ENCODE measurements around the gene FYN. TPM values are rescaled to one million over a fixed set of nuclear protein-coding genes. Genes with fewer than 3 reads are reported as not detected.

The FYN gene
- total RNA-seq, 2 donors from 2014 or later = 55.5 to 72.5 TPM

GRCh38 chr6:111866857-111867256, 6.4 kb downstream of the FYN start:
- no peak for TF ChIP-seq CTCF (IDR thresholded peaks at IDR 0.05)
- Histone ChIP-seq H3K9me3 (no peaks in the 10 kb centered on the region), H3K36me3 (no peaks in the 10 kb centered on the region), H3K4me3 (no peak overlapping the region), H3K4me1 (ENCODE audit: control insufficient read depth in 1 of 2, low read depth in 2 of 2) (peaks cover 0 to 9% of the 10 kb centered on the region in 2 donors), H3K27ac (no peak overlapping the region), H3K27me3 (replicated peaks; ENCODE audit: insufficient read depth) (no peaks in the 10 kb centered on the region)
- ATAC-seq (ENCODE audit: insufficient number of reproducible peaks, low FRiP score, low read depth) = no peak
- no peak for DNase-seq (ENCODE audit: low spot score)

GRCh38 chr6:111865909-111866546, 7.2 kb downstream of the FYN start:
- H3K27ac ChIP-seq = no peak overlapping the region
- ATAC-seq (ENCODE audit: insufficient number of reproducible peaks, low FRiP score, low read depth) = no peak

GRCh38 chr6:111865049-111865585, 8.1 kb downstream of the FYN start:
- Histone ChIP-seq H3K4me1 (ENCODE audit: control insufficient read depth in 1 of 2, low read depth in 2 of 2) (no peaks in the 10 kb centered on the region), H3K4me3 (no peak overlapping the region), H3K36me3 (no peaks in the 10 kb centered on the region), H3K27me3 (replicated peaks; ENCODE audit: insufficient read depth) (no peaks in the 10 kb centered on the region), H3K9me3 (no peaks in the 10 kb centered on the region), H3K27ac (no peak overlapping the region)
- ATAC-seq (ENCODE audit: insufficient number of reproducible peaks, low FRiP score, low read depth) = no peak
- no peak for TF ChIP-seq CTCF (IDR thresholded peaks at IDR 0.05)
- no peak for DNase-seq (ENCODE audit: low spot score)

More at GRCh38 chr6:111865909-111866546, 7.2 kb downstream of the FYN start:
- peaks cover 0 to under 1% of the 10 kb centered on the region in 2 donors for H3K4me1 ChIP-seq (ENCODE audit: control insufficient read depth in 1 of 2, low read depth in 2 of 2)
- no peaks in the 10 kb centered on the region for H3K27me3 ChIP-seq (replicated peaks; ENCODE audit: insufficient read depth)
- no peak for DNase-seq (ENCODE audit: low spot score)
- TF ChIP-seq CTCF (IDR thresholded peaks at IDR 0.05) = no peak
- H3K36me3 ChIP-seq = no peaks in the 10 kb centered on the region
- no peaks in the 10 kb centered on the region for H3K9me3 ChIP-seq
- no peak overlapping the region for H3K4me3 ChIP-seq

GRCh38 chr6:111864138-111865048, 8.9 kb downstream of the FYN start:
- no peaks in the 10 kb centered on the region for H3K9me3 ChIP-seq
- DNase-seq (ENCODE audit: low spot score) = no peak
- H3K27me3 ChIP-seq (replicated peaks; ENCODE audit: insufficient read depth) = no peaks in the 10 kb centered on the region
- TF ChIP-seq CTCF (IDR thresholded peaks at IDR 0.05) = no peak
- no peaks in the 10 kb centered on the region for H3K4me1 ChIP-seq (ENCODE audit: control insufficient read depth in 1 of 2, low read depth in 2 of 2)
- no peak overlapping the region for H3K4me3 ChIP-seq
- no peak for ATAC-seq (ENCODE audit: insufficient number of reproducible peaks, low FRiP score, low read depth)
- H3K36me3 ChIP-seq = no peaks in the 10 kb centered on the region
- no peak overlapping the region for H3K27ac ChIP-seq

- DNase-seq (ENCODE audit: low spot score) (no peak), ATAC-seq (ENCODE audit: insufficient number of reproducible peaks, low FRiP score, low read depth) (no peak)
- no peaks in the 10 kb centered on the region for H3K36me3 ChIP-seq
- H3K4me3 ChIP-seq = no peak overlapping the region
- no peaks in the 10 kb centered on the region for H3K27me3 ChIP-seq (replicated peaks; ENCODE audit: insufficient read depth)
- no peak overlapping the region for H3K27ac ChIP-seq
- H3K4me1 ChIP-seq (ENCODE audit: control insufficient read depth in 1 of 2, low read depth in 2 of 2) = no peaks in the 10 kb centered on the region
- no peak for TF ChIP-seq CTCF (IDR thresholded peaks at IDR 0.05)
- H3K9me3 ChIP-seq = no peaks in the 10 kb centered on the region
Measured at GRCh38 chr6:111862741-111863140, 10.5 kb downstream of the FYN start.

Data from thoracic aorta (tissue), 2 donors.